CD4-positive, alpha-beta T cell treated with Interleukin-4 for 4 hours (primary cell): ENCODE results near the gene RAPGEF3.
A peak's percentile ranks its signal among the peaks of the same experiment; 100 is the strongest.

Source experiments
- DNase-seq: peaks from one replicate; pipeline ENCODE4 v3.0.0-alpha.2; 2020

RAPGEF3 gene

GRCh38 chr12:47755655-47756562 lies 2.8 kb downstream of the RAPGEF3 start:
- DNase-seq: peak; percentile 20

- DNase-seq: no peak
Measured at GRCh38 chr12:47754881-47755280, 3.8 kb downstream of the RAPGEF3 start.

GRCh38 chr12:47754126-47754525 lies 4.6 kb downstream of the RAPGEF3 start:
- DNase-seq: no peak

- no peak for DNase-seq
Measured at GRCh38 chr12:47753021-47754001, 5.4 kb downstream of the RAPGEF3 start.

GRCh38 chr12:47752552-47752951 lies 6.1 kb downstream of the RAPGEF3 start:
- DNase-seq: no peak

GRCh38 chr12:47752121-47752520 lies 6.6 kb downstream of the RAPGEF3 start:
- no peak for DNase-seq

- no peak for DNase-seq
Measured at GRCh38 chr12:47751561-47751960, 7.1 kb downstream of the RAPGEF3 start.

- DNase-seq: no peak
Measured at GRCh38 chr12:47750916-47751470, 7.7 kb downstream of the RAPGEF3 start.

- DNase-seq: no peak
Measured at GRCh38 chr12:47750229-47750798, 8.4 kb downstream of the RAPGEF3 start.

GRCh38 chr12:47748899-47749298 lies 9.8 kb downstream of the RAPGEF3 start:
- no peak for DNase-seq

GRCh38 chr12:47748507-47748828 lies 10.2 kb downstream of the RAPGEF3 start:
- no peak for DNase-seq

GRCh38 chr12:47747596-47748506 lies 10.8 kb downstream of the RAPGEF3 start:
- no peak for DNase-seq

- no peak for DNase-seq
Measured at GRCh38 chr12:47747126-47747525, 11.6 kb downstream of the RAPGEF3 start.

- DNase-seq: no peak
Measured at GRCh38 chr12:47746523-47746922, 12.2 kb downstream of the RAPGEF3 start.

GRCh38 chr12:47746073-47746472 lies 12.6 kb downstream of the RAPGEF3 start:
- DNase-seq: no peak

- DNase-seq: no peak
Measured at GRCh38 chr12:47745485-47746041, 13.1 kb downstream of the RAPGEF3 start.

- no peak for DNase-seq
Measured at GRCh38 chr12:47744778-47745436, 13.8 kb downstream of the RAPGEF3 start.

- peak; percentile 63 for DNase-seq
Measured at GRCh38 chr12:47744005-47744651, 14.6 kb downstream of the RAPGEF3 start.

- no peak for DNase-seq
Measured at GRCh38 chr12:47743311-47743860, 15.3 kb downstream of the RAPGEF3 start.

GRCh38 chr12:47742253-47742825 lies 16.3 kb downstream of the RAPGEF3 start:
- peak; percentile 65 for DNase-seq
